GM12873 (cell line): ENCODE measurements around the gene SETBP1.

Experiments used
- CTCF ChIP-seq: IDR thresholded peaks from 2 replicates; pipeline ENCODE4 v1.5.1; 2012; ENCODE audit warnings: low read depth, mild to moderate bottlenecking, moderate library complexity, low read length, control low read depth; ENCODE audit not compliant: insufficient read depth; ENCODE audit errors: missing control alignments

Gene SETBP1

GRCh38 chr18:44856157-44856556, 175.5 kb downstream of the SETBP1 start:
- TF ChIP-seq CTCF: no peak

GRCh38 chr18:44857081-44857480, 176.4 kb downstream of the SETBP1 start:
- TF ChIP-seq CTCF: no peak

- TF ChIP-seq CTCF: no peak
Measured at GRCh38 chr18:44857744-44858491, 177.2 kb downstream of the SETBP1 start.

GRCh38 chr18:44859263-44859662, 178.6 kb downstream of the SETBP1 start:
- TF ChIP-seq CTCF: no peak

GRCh38 chr18:44859751-44860439, 179.2 kb downstream of the SETBP1 start:
- TF ChIP-seq CTCF: no peak

GRCh38 chr18:44862112-44862511, 181.4 kb downstream of the SETBP1 start:
- no peak for TF ChIP-seq CTCF

GRCh38 chr18:44866103-44866502, 185.4 kb downstream of the SETBP1 start:
- TF ChIP-seq CTCF: no peak
